ENCODE measurements around the gene IMPG1.

IMPG1 gene

GRCh38 chr6:76000629-76001028, 71.8 kb downstream of the IMPG1 start:
- H3K4me3 ChIP-seq (ENCODE audit: low read depth, low read length): no peak overlapping the region
- no peak for DNase-seq (ENCODE audit: low read depth)
- no peak for TF ChIP-seq POLR2A (IDR thresholded peaks at IDR 0.05; ENCODE audit: extremely low read depth, insufficient read length)
- no peak for TF ChIP-seq MAX (IDR thresholded peaks at IDR 0.05; ENCODE audit: low read depth, low read length)
- TF ChIP-seq CTCF (IDR thresholded peaks at IDR 0.05; ENCODE audit: low read depth, low read length): no peak
- no peak for TF ChIP-seq MYC (IDR thresholded peaks at IDR 0.05; ENCODE audit: low read depth, low read length)

GRCh38 chr6:75997696-75998095, 74.8 kb downstream of the IMPG1 start:
- no peak overlapping the region for H3K4me3 ChIP-seq (ENCODE audit: low read depth, low read length)
- TF ChIP-seq MAX (IDR thresholded peaks at IDR 0.05; ENCODE audit: low read depth, low read length): no peak
- no peak for TF ChIP-seq MYC (IDR thresholded peaks at IDR 0.05; ENCODE audit: low read depth, low read length)
- no peak for TF ChIP-seq POLR2A (IDR thresholded peaks at IDR 0.05; ENCODE audit: extremely low read depth, insufficient read length)
- no peak for TF ChIP-seq CTCF (IDR thresholded peaks at IDR 0.05; ENCODE audit: low read depth, low read length)
- DNase-seq (ENCODE audit: low read depth): no peak

- TF ChIP-seq CTCF (IDR thresholded peaks at IDR 0.05; ENCODE audit: low read depth, low read length) (no peak), MAX (IDR thresholded peaks at IDR 0.05; ENCODE audit: low read depth, low read length) (no peak), POLR2A (IDR thresholded peaks at IDR 0.05; ENCODE audit: extremely low read depth, insufficient read length) (no peak), MYC (IDR thresholded peaks at IDR 0.05; ENCODE audit: low read depth, low read length) (no peak)
- no peak for DNase-seq (ENCODE audit: low read depth)
- no peak overlapping the region for H3K4me3 ChIP-seq (ENCODE audit: low read depth, low read length)
These were observed 79.0 kb downstream of the IMPG1 start for GRCh38 chr6:75993236-75994162.

- no peak overlapping the region for H3K4me3 ChIP-seq (ENCODE audit: low read depth, low read length)
- no peak for DNase-seq (ENCODE audit: low read depth)
- TF ChIP-seq CTCF (IDR thresholded peaks at IDR 0.05; ENCODE audit: low read depth, low read length) (no peak), MYC (IDR thresholded peaks at IDR 0.05; ENCODE audit: low read depth, low read length) (no peak), POLR2A (IDR thresholded peaks at IDR 0.05; ENCODE audit: extremely low read depth, insufficient read length) (no peak), MAX (IDR thresholded peaks at IDR 0.05; ENCODE audit: low read depth, low read length) (no peak)
These were observed 80.5 kb downstream of the IMPG1 start for GRCh38 chr6:75991941-75992340.

- no peak for DNase-seq (ENCODE audit: low read depth)
- no peak overlapping the region for H3K4me3 ChIP-seq (ENCODE audit: low read depth, low read length)
- TF ChIP-seq POLR2A (IDR thresholded peaks at IDR 0.05; ENCODE audit: extremely low read depth, insufficient read length): no peak
These were observed 85.5 kb downstream of the IMPG1 start for GRCh38 chr6:75986935-75987334.

GRCh38 chr6:75975904-75976303, 96.6 kb downstream of the IMPG1 start:
- no peak overlapping the region for H3K4me3 ChIP-seq (ENCODE audit: low read depth, low read length)
- no peak for DNase-seq (ENCODE audit: low read depth)
- TF ChIP-seq MYC (IDR thresholded peaks at IDR 0.05; ENCODE audit: low read depth, low read length): no peak

GRCh38 chr6:75970093-75970492, 102.4 kb downstream of the IMPG1 start:
- H3K4me3 ChIP-seq (ENCODE audit: low read depth, low read length): no peak overlapping the region
- no peak for DNase-seq (ENCODE audit: low read depth)
- TF ChIP-seq MAX (IDR thresholded peaks at IDR 0.05; ENCODE audit: low read depth, low read length) (no peak), POLR2A (IDR thresholded peaks at IDR 0.05; ENCODE audit: extremely low read depth, insufficient read length) (no peak), CTCF (IDR thresholded peaks at IDR 0.05; ENCODE audit: low read depth, low read length) (no peak), MYC (IDR thresholded peaks at IDR 0.05; ENCODE audit: low read depth, low read length) (no peak)
